Transverse colon (tissue), 4 donors: ENCODE data around the gene PRKCA. TPM values are rescaled to one million over a fixed set of nuclear protein-coding genes. Genes with fewer than 3 reads are reported as not detected.

Source experiments
- DNase-seq: peaks from one replicate; pipeline ENCODE4 v3.0.0-alpha.2; 2019
- H3K27ac ChIP-seq, 4 donors: fragments of 200-600 bp; sonication (generic); 2 replicates each; pipeline ENCODE4 v1.5.1; 2016 to 2018; ENCODE audit warnings: inconsistent platforms in 4 of 4
- H3K27me3 ChIP-seq: fragments of 200-600 bp; sonication (generic); 2 replicates; pipeline ENCODE4 v1.5.1; 2017; ENCODE audit warnings: inconsistent platforms
- H3K36me3 ChIP-seq, 4 donors: fragments of 200-600 bp; sonication (generic); 2 replicates each; pipeline ENCODE4 v1.5.1; 2017 to 2019; ENCODE audit warnings: inconsistent platforms in 4 of 4
- H3K4me1 ChIP-seq, 4 donors: fragments of 200-600 bp; sonication (generic); 2 replicates each; pipeline ENCODE4 v1.5.1; 2017 to 2020; ENCODE audit warnings: inconsistent platforms in 4 of 4
- H3K4me3 ChIP-seq, 4 donors: fragments of 200-600 bp; sonication (generic); 1 replicate in 1 of 4; 2 replicates in 3 of 4; pipeline versions ENCODE4 v1.5.1 to v1.6.1; 2017 to 2019; ENCODE audit warnings: inconsistent platforms in 4 of 4
- H3K9me3 ChIP-seq, 2 donors: fragments of 200-600 bp; sonication (generic); 2 replicates each; pipeline ENCODE4 v1.5.1; 2017 to 2019; ENCODE audit warnings: inconsistent platforms in 2 of 2
- CTCF ChIP-seq, 5 experiments: fragments of 200-600 bp in 3 of 5; fragments of 450-650 bp in 2 of 5; sonication (generic) in 3 of 5; IDR thresholded peaks; 1 replicate in 2 of 5; 2 replicates in 3 of 5; pipeline ENCODE4 v1.5.1; 2016 to 2017; ENCODE audit warnings: antibody characterized with exemption in 5 of 5, inconsistent platforms in 3 of 5, mild to moderate bottlenecking in 2 of 5, moderate library complexity in 1 of 5
- EP300 ChIP-seq: sonication (generic); formaldehyde crosslinking; IDR thresholded peaks from one replicate; pipeline ENCODE4 v1.6.1; 2017; ENCODE audit warnings: antibody characterized with exemption, low read depth
- POLR2A ChIP-seq: fragments of 450-650 bp; IDR thresholded peaks from one replicate; pipeline ENCODE4 v1.6.1; 2016; ENCODE audit warnings: antibody characterized with exemption, mild to moderate bottlenecking, moderate library complexity
- POLR2AphosphoS5 ChIP-seq, 3 donors: sonication (generic); formaldehyde crosslinking; IDR thresholded peaks; one replicate each; pipeline ENCODE4 v1.6.1; 2016; ENCODE audit warnings: antibody characterized with exemption in 3 of 3
- WGBS, 2 donors: methylation state at CpG; one replicate each; pipeline ENCODE4 v1.1.5; 2018; ENCODE audit warnings: low coverage in 1 of 2; 5-methylcytosine and 5-hydroxymethylcytosine counted together
- in situ Hi-C, 4 donors: fragments of 200-750 bp; cut with MboI; loops; one replicate each; pipeline versions ENCODE4 v1.15.0 to v1.15.1; 2017; ENCODE audit warnings: low sequenced_read_pairs in 3 of 4, low pct_ligation_motif_present in 1 of 4, low pct_unique_long_range_greater_than_20kb in 1 of 4
- intact Hi-C: fragments of 100-400 bp; cut with DNase I; formaldehyde crosslinking; loops from one replicate; pipeline ENCODE4 v1.15.1; 2023; ENCODE audit warnings: low total_unique reads
- total RNA-seq, 4 donors: library from RNA; depleted of rRNA; stranded (reverse); fragments of >200 nt; gene quantifications; one replicate each; pipeline ENCODE4 v1.1.0, GENCODE V29; 2016

Gene PRKCA
- total RNA-seq, 4 donors from 2014 or later, result 16.1 to 49.7 (median 31.7) TPM

GRCh38 chr17:66567234-66568170 is 265.1 kb downstream of the PRKCA start:
- in situ Hi-C loops, result loop anchor here (5.0 to 25.0 kb wide), 3 partner anchors 305 to 313 kb away; no protein-coding TSS in a partner anchor
- H3K27me3 ChIP-seq, result no peaks in the 10 kb centered on the region
- peak; percentile 88 for DNase-seq
- H3K4me1 ChIP-seq, result peaks cover 0 to 10% (median 1%) of the 10 kb centered on the region in 4 donors
- intact Hi-C loops, result loop anchor here (10.0 kb wide), 1 partner anchor 153 kb away; no protein-coding TSS in a partner anchor
- 53 to 58% methylated on average over 6 to 15 of the region's 15 CpGs for WGBS, 2 donors
- TF ChIP-seq CTCF (IDR thresholded peaks at IDR 0.05) (peak; percentile 76 to 91 (median 90)), POLR2A (no peak)
- no peak overlapping the region for H3K4me3 ChIP-seq
- no peaks in the 10 kb centered on the region for H3K36me3 ChIP-seq
- H3K9me3 ChIP-seq, result no peaks in the 10 kb centered on the region
- H3K27ac ChIP-seq, result no peak overlapping the region

- no peak for DNase-seq
These were observed 267.2 kb downstream of the PRKCA start for GRCh38 chr17:66569572-66569971.

GRCh38 chr17:66570447-66571195 is 268.2 kb downstream of the PRKCA start:
- Histone ChIP-seq H3K9me3 (no peaks in the 10 kb centered on the region), H3K4me1 (peaks cover 0 to 7% (median 1%) of the 10 kb centered on the region in 4 donors), H3K36me3 (no peaks in the 10 kb centered on the region), H3K27ac (no peak overlapping the region), H3K4me3 (no peak overlapping the region), H3K27me3 (no peaks in the 10 kb centered on the region)
- no peak for DNase-seq
- 74 to 77% methylated on average over 7 to 9 of the region's 9 CpGs for WGBS, 2 donors
- intact Hi-C loops, result loop anchor here (5.0 kb wide), 1 partner anchor 318 kb away; no protein-coding TSS in a partner anchor
- in situ Hi-C loops, result loop anchor here in 1 of 4 donors (25.0 kb wide), 1 partner anchor 308 kb away; no protein-coding TSS in a partner anchor
- no peak for TF ChIP-seq POLR2AphosphoS5 (IDR thresholded peaks at IDR 0.05)
- no peak for TF ChIP-seq EP300
- TF ChIP-seq CTCF (IDR thresholded peaks at IDR 0.05), result no peak
- no peak for TF ChIP-seq POLR2A

More at GRCh38 chr17:66569572-66569971, 267.2 kb downstream of the PRKCA start:
- Histone ChIP-seq H3K27ac (no peak overlapping the region), H3K36me3 (no peaks in the 10 kb centered on the region), H3K9me3 (no peaks in the 10 kb centered on the region), H3K4me1 (peaks cover 0 to 7% (median 1%) of the 10 kb centered on the region in 4 donors), H3K27me3 (no peaks in the 10 kb centered on the region), H3K4me3 (no peak overlapping the region)
- 82 to 84% methylated on average over 2 of the region's 2 CpGs for WGBS, 2 donors
- TF ChIP-seq CTCF (IDR thresholded peaks at IDR 0.05), result no peak
- TF ChIP-seq EP300, result no peak
- TF ChIP-seq POLR2AphosphoS5 (IDR thresholded peaks at IDR 0.05), result no peak
- TF ChIP-seq POLR2A, result no peak
- intact Hi-C loops, result loop anchor here (10.0 kb wide), 1 partner anchor 155 kb away; no protein-coding TSS in a partner anchor
- in situ Hi-C loops, result loop anchor here (5.0 to 25.0 kb wide), 3 partner anchors 307 to 315 kb away; no protein-coding TSS in a partner anchor

- Histone ChIP-seq H3K9me3 (no peaks in the 10 kb centered on the region), H3K27me3 (no peaks in the 10 kb centered on the region), H3K27ac (no peak overlapping the region), H3K36me3 (no peaks in the 10 kb centered on the region), H3K4me3 (no peak overlapping the region), H3K4me1 (peaks cover 0 to 7% (median 1%) of the 10 kb centered on the region in 4 donors)
- DNase-seq, result no peak
- intact Hi-C loops (loop anchor here (5.0 kb wide), 1 partner anchor 319 kb away; no protein-coding TSS in a partner anchor), in situ Hi-C loops (loop anchor here in 1 of 4 donors (25.0 kb wide), 1 partner anchor 309 kb away; no protein-coding TSS in a partner anchor)
- TF ChIP-seq POLR2AphosphoS5 (IDR thresholded peaks at IDR 0.05) (no peak), CTCF (IDR thresholded peaks at IDR 0.05) (no peak), POLR2A (no peak), EP300 (no peak)
- 87 to 88% methylated on average over 6 to 8 of the region's 8 CpGs for WGBS, 2 donors
These were observed 269.3 kb downstream of the PRKCA start for GRCh38 chr17:66571745-66572144.
